Nephron progenitor cell (in vitro differentiated cells): ENCODE results near the gene TBC1D22A.

Experiments
- DNase-seq: peaks from one replicate; pipeline ENCODE4 v3.0.0; 2021
- H3K27ac Mint-ChIP-seq: 2 replicates; pipeline ENCODE4 v1.8.0; 2021; ENCODE audit warnings: mild to moderate bottlenecking, moderate library complexity, mixed read lengths
- H3K27me3 Mint-ChIP-seq: 2 replicates; pipeline ENCODE4 v1.8.0; 2021; ENCODE audit warnings: mild to moderate bottlenecking, low read depth, mixed read lengths; ENCODE audit not compliant: poor library complexity
- H3K36me3 Mint-ChIP-seq: 2 replicates; pipeline ENCODE4 v1.8.0; 2021; ENCODE audit warnings: low read depth, mixed read lengths
- H3K4me1 Mint-ChIP-seq: 2 replicates; pipeline ENCODE4 v1.8.0; 2021; ENCODE audit warnings: mixed read lengths
- H3K4me3 Mint-ChIP-seq: 2 replicates; pipeline ENCODE4 v1.8.0; 2021; ENCODE audit warnings: mild to moderate bottlenecking, moderate library complexity, mixed read lengths
- H3K9me3 Mint-ChIP-seq: 2 replicates; pipeline ENCODE4 v1.8.0; 2021; ENCODE audit warnings: mild to moderate bottlenecking, moderate library complexity, mixed read lengths
- CTCF ChIP-seq: fragments of 200-600 bp; sonication (generic); IDR thresholded peaks from 2 replicates; pipeline ENCODE4 v1.5.0; 2021; ENCODE audit warnings: antibody characterized with exemption

Gene TBC1D22A

GRCh38 chr22:47206164-47206563 lies 443.7 kb downstream of the TBC1D22A start:
- no peak for TF ChIP-seq CTCF
- DNase-seq = no peak
- Mint-ChIP-seq H3K9me3 (peaks cover 79% of the 10 kb centered on the region), H3K36me3 (no peaks in the 10 kb centered on the region), H3K4me3 (no peak overlapping the region), H3K27me3 (no peaks in the 10 kb centered on the region), H3K27ac (no peak overlapping the region), H3K4me1 (no peaks in the 10 kb centered on the region)

- no peak for DNase-seq
- no peaks in the 10 kb centered on the region for H3K36me3 Mint-ChIP-seq
- H3K27me3 Mint-ChIP-seq = no peaks in the 10 kb centered on the region
- TF ChIP-seq CTCF = no peak
- H3K9me3 Mint-ChIP-seq = peaks cover 79% of the 10 kb centered on the region
- no peak overlapping the region for H3K27ac Mint-ChIP-seq
- H3K4me1 Mint-ChIP-seq = no peaks in the 10 kb centered on the region
- H3K4me3 Mint-ChIP-seq = no peak overlapping the region
These were observed 444.3 kb downstream of the TBC1D22A start for GRCh38 chr22:47206666-47207218.

- Mint-ChIP-seq H3K27me3 (no peaks in the 10 kb centered on the region), H3K9me3 (peaks cover 86% of the 10 kb centered on the region), H3K36me3 (no peaks in the 10 kb centered on the region), H3K4me3 (no peak overlapping the region), H3K4me1 (no peaks in the 10 kb centered on the region), H3K27ac (no peak overlapping the region)
- TF ChIP-seq CTCF = no peak
- no peak for DNase-seq
These were observed 444.9 kb downstream of the TBC1D22A start for GRCh38 chr22:47207387-47207786.

GRCh38 chr22:47207846-47208554 lies 445.6 kb downstream of the TBC1D22A start:
- Mint-ChIP-seq H3K27me3 (no peaks in the 10 kb centered on the region), H3K4me1 (no peaks in the 10 kb centered on the region), H3K27ac (no peak overlapping the region), H3K4me3 (no peak overlapping the region), H3K36me3 (peaks cover 6% of the 10 kb centered on the region), H3K9me3 (peaks cover 87% of the 10 kb centered on the region)
- no peak for DNase-seq
- TF ChIP-seq CTCF = no peak

- peaks cover 9% of the 10 kb centered on the region for H3K36me3 Mint-ChIP-seq
- no peaks in the 10 kb centered on the region for H3K4me1 Mint-ChIP-seq
- H3K27ac Mint-ChIP-seq = no peak overlapping the region
- no peak for TF ChIP-seq CTCF
- H3K9me3 Mint-ChIP-seq = peaks cover 87% of the 10 kb centered on the region
- H3K4me3 Mint-ChIP-seq = no peak overlapping the region
- H3K27me3 Mint-ChIP-seq = no peaks in the 10 kb centered on the region
- no peak for DNase-seq
These were observed 446.2 kb downstream of the TBC1D22A start for GRCh38 chr22:47208630-47209029.

GRCh38 chr22:47209040-47209514 lies 446.6 kb downstream of the TBC1D22A start:
- Mint-ChIP-seq H3K27me3 (no peaks in the 10 kb centered on the region), H3K36me3 (peaks cover 13% of the 10 kb centered on the region), H3K4me1 (no peaks in the 10 kb centered on the region), H3K9me3 (peaks cover 87% of the 10 kb centered on the region), H3K4me3 (no peak overlapping the region), H3K27ac (no peak overlapping the region)
- no peak for TF ChIP-seq CTCF
- DNase-seq = no peak
